HG03159 (cell line): ENCODE measurements around the gene CCT5.

ENCODE experiments used
- ATAC-seq: cut with Tn5 transposase; IDR thresholded peaks from one replicate; pipeline ENCODE4 v1.9.1; 2021; ENCODE audit warnings: mild to moderate bottlenecking, moderate library complexity; ENCODE audit not compliant: unreplicated experiment

Gene CCT5

GRCh38 chr5:10297646-10298204 lies 47.6 kb downstream of the CCT5 start:
- no peak for ATAC-seq

GRCh38 chr5:10300246-10300645 lies 50.2 kb downstream of the CCT5 start:
- ATAC-seq, result no peak

- ATAC-seq, result no peak
Measured at GRCh38 chr5:10301266-10301665, 51.2 kb downstream of the CCT5 start.

GRCh38 chr5:10301842-10302610 lies 51.9 kb downstream of the CCT5 start:
- ATAC-seq, result no peak

- no peak for ATAC-seq
Measured at GRCh38 chr5:10303201-10303600, 53.1 kb downstream of the CCT5 start.

- no peak for ATAC-seq
Measured at GRCh38 chr5:10303699-10304170, 53.7 kb downstream of the CCT5 start.

GRCh38 chr5:10304932-10305331 lies 54.9 kb downstream of the CCT5 start:
- ATAC-seq, result no peak

- ATAC-seq, result no peak
Measured at GRCh38 chr5:10306114-10306513, 56.0 kb downstream of the CCT5 start.

GRCh38 chr5:10306806-10307205 lies 56.7 kb downstream of the CCT5 start:
- no peak for ATAC-seq

- ATAC-seq, result peak; percentile 77
Measured at GRCh38 chr5:10307206-10308148, 57.4 kb downstream of the CCT5 start, which contains the start of gene CMBL. Gene CMBL (minus strand): TSS chr5:10307902. CDS start chr5:10290762, 17,140 bp downstream.

GRCh38 chr5:10308844-10309243 lies 58.8 kb downstream of the CCT5 start:
- no peak for ATAC-seq

- ATAC-seq, result no peak
Measured at GRCh38 chr5:10310066-10310779, 60.1 kb downstream of the CCT5 start.

GRCh38 chr5:10310835-10311570 lies 60.9 kb downstream of the CCT5 start:
- peak; percentile 54 for ATAC-seq

GRCh38 chr5:10311595-10312425 lies 61.7 kb downstream of the CCT5 start:
- no peak for ATAC-seq

- no peak for ATAC-seq
Measured at GRCh38 chr5:10315201-10315600, 65.1 kb downstream of the CCT5 start.
